ENCODE measurements around the gene ACAT2.

DNA sequence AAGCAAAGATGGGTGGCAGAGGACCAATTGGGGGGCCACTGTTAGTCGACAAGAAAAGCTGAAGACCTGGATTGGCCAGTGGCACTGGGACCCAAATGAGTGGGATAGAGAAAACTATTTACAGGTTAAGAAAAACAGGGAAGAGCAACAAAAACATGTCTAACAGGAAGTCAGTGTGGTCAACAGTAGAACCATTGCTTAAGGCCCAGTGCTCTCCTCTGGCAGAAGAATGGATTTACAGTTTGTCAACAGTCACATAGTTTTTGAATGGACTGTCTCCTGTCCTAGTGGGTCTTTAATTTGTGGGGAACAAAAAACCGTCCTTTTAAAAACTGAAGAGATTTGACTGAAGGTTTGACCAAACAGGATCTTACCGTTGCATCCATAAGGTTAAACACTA, 46.7 kb upstream of the ACAT2 start:
- TF ChIP-seq CTCF (IDR thresholded peaks at IDR 0.05) (no peak), POLR2A (IDR thresholded peaks at IDR 0.05) (no peak)
